ENCODE data around the gene SYNCRIP. TPM values are rescaled to one million over a fixed set of nuclear protein-coding genes. Genes with fewer than 3 reads are reported as not detected.

SYNCRIP gene
- total and polyA plus RNA-seq, 2 experiments from 2014 or later = 62.1 to 78.1 TPM

- H3K36me3 ChIP-seq (replicated peaks; ENCODE audit: insufficient read depth, low read depth) = no peaks in the 10 kb centered on the region
- TF ChIP-seq CTCF (IDR thresholded peaks at IDR 0.05; ENCODE audit: poor library complexity) (no peak), EZH2phosphoT487 (IDR thresholded peaks at IDR 0.05; ENCODE audit: low read depth, severe bottlenecking, unreplicated experiment) (no peak), EZH2 (IDR thresholded peaks at IDR 0.05; ENCODE audit: borderline replicate concordance) (no peak)
- WGBS (ENCODE audit: low lambda C conversion rate, missing lambda C conversion rate) = 90% methylated on average over 7 of the region's 7 CpGs
- no peak overlapping the region for H2AFZ ChIP-seq
- H3K4me1 ChIP-seq (ENCODE audit: insufficient read depth) = peaks cover 9% of the 10 kb centered on the region
- peaks cover 30% of the 10 kb centered on the region for H3K79me2 ChIP-seq
- H3K27me3 ChIP-seq = no peaks in the 10 kb centered on the region
- peak overlapping the region; percentile 83 for H3K4me2 ChIP-seq
- H3K27ac ChIP-seq = no peak overlapping the region
- H4K20me1 ChIP-seq (ENCODE audit: insufficient read depth, poor library complexity, severe bottlenecking) = peaks cover 26% of the 10 kb centered on the region
- DNase-seq (ENCODE audit: low spot score) = no peak
- no peaks in the 10 kb centered on the region for H3K9me3 ChIP-seq (ENCODE audit: low read depth)
- no peak overlapping the region for H3K4me3 ChIP-seq
- no peaks in the 10 kb centered on the region for H3K9me2 ChIP-seq (replicated peaks; ENCODE audit: insufficient read depth)
Measured at GRCh38 chr6:85680388-85680787, 37.7 kb upstream of the SYNCRIP start.

- no peaks in the 10 kb centered on the region for H3K27me3 ChIP-seq
- peak overlapping the region; percentile 85 for H2AFZ ChIP-seq
- no peaks in the 10 kb centered on the region for H3K9me2 ChIP-seq (replicated peaks; ENCODE audit: insufficient read depth)
- H3K9me3 ChIP-seq (ENCODE audit: low read depth) = no peaks in the 10 kb centered on the region
- peaks cover 39% of the 10 kb centered on the region for H3K79me2 ChIP-seq
- no peak for TF ChIP-seq CTCF (IDR thresholded peaks at IDR 0.05; ENCODE audit: poor library complexity)
- no peak for TF ChIP-seq EZH2 (IDR thresholded peaks at IDR 0.05; ENCODE audit: borderline replicate concordance)
- TF ChIP-seq EZH2phosphoT487 (IDR thresholded peaks at IDR 0.05; ENCODE audit: low read depth, severe bottlenecking, unreplicated experiment) = no peak
- peaks cover 34% of the 10 kb centered on the region for H4K20me1 ChIP-seq (ENCODE audit: insufficient read depth, poor library complexity, severe bottlenecking)
- peak overlapping the region; percentile 78 for H3K27ac ChIP-seq
- H3K4me1 ChIP-seq (ENCODE audit: insufficient read depth) = peaks cover 17% of the 10 kb centered on the region
- no peak for DNase-seq (ENCODE audit: low spot score)
- H3K4me2 ChIP-seq = peak overlapping the region; percentile 83
- H3K4me3 ChIP-seq = peak overlapping the region; percentile 52
- 38% methylated on average over 14 of the region's 14 CpGs for WGBS (ENCODE audit: low lambda C conversion rate, missing lambda C conversion rate)
- H3K36me3 ChIP-seq (replicated peaks; ENCODE audit: insufficient read depth, low read depth) = no peaks in the 10 kb centered on the region
Measured at GRCh38 chr6:85679445-85680123, 36.9 kb upstream of the SYNCRIP start.

GRCh38 chr6:85678602-85679444 lies 36.1 kb upstream of the SYNCRIP start:
- H3K4me3 ChIP-seq = peak overlapping the region; percentile 63
- peak overlapping the region; percentile 85 for H3K4me2 ChIP-seq
- H3K4me1 ChIP-seq (ENCODE audit: insufficient read depth) = peaks cover 20% of the 10 kb centered on the region
- 1% methylated on average over 82 of the region's 82 CpGs for WGBS (ENCODE audit: low lambda C conversion rate, missing lambda C conversion rate)
- peak; percentile 99 for DNase-seq (ENCODE audit: low spot score)
- no peaks in the 10 kb centered on the region for H3K9me2 ChIP-seq (replicated peaks; ENCODE audit: insufficient read depth)
- TF ChIP-seq EZH2 (IDR thresholded peaks at IDR 0.05; ENCODE audit: borderline replicate concordance) (no peak), CTCF (IDR thresholded peaks at IDR 0.05; ENCODE audit: poor library complexity) (no peak), EZH2phosphoT487 (IDR thresholded peaks at IDR 0.05; ENCODE audit: low read depth, severe bottlenecking, unreplicated experiment) (no peak)
- no peaks in the 10 kb centered on the region for H3K9me3 ChIP-seq (ENCODE audit: low read depth)
- H3K79me2 ChIP-seq = peaks cover 46% of the 10 kb centered on the region
- peak overlapping the region; percentile 85 for H2AFZ ChIP-seq
- H3K27ac ChIP-seq = peak overlapping the region; percentile 82
- peaks cover 34% of the 10 kb centered on the region for H4K20me1 ChIP-seq (ENCODE audit: insufficient read depth, poor library complexity, severe bottlenecking)
- no peaks in the 10 kb centered on the region for H3K27me3 ChIP-seq
- no peaks in the 10 kb centered on the region for H3K36me3 ChIP-seq (replicated peaks; ENCODE audit: insufficient read depth, low read depth)
